HG03135 (cell line): ENCODE measurements around the gene ARHGAP30.
"Not testable (repeated sequence)": the region's sequence is repeated elsewhere in the genome, so short reads cannot be mapped to it uniquely, and the experiment has no call there.

ENCODE experiments used
- ATAC-seq: cut with Tn5 transposase; IDR thresholded peaks from one replicate; pipeline ENCODE4 v1.9.1; 2021; ENCODE audit warnings: mild to moderate bottlenecking, moderate library complexity; ENCODE audit not compliant: unreplicated experiment

Gene ARHGAP30

DNA sequence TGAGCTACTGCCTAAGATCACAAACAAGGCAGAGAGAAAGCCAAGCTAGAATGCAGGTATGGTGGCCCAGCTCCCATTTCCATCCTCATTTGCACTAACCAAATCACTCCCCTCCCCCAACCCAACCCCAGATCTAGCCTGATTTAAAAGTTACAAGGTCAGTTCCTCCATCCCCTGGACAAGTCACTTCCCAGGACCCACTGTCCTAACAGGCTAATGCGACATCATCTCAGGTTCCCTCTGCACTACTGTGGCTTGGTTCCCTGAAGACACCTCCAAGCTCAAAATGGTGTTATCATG lies 51.1 kb downstream of the ARHGAP30 start:
- ATAC-seq = no peak

DNA sequence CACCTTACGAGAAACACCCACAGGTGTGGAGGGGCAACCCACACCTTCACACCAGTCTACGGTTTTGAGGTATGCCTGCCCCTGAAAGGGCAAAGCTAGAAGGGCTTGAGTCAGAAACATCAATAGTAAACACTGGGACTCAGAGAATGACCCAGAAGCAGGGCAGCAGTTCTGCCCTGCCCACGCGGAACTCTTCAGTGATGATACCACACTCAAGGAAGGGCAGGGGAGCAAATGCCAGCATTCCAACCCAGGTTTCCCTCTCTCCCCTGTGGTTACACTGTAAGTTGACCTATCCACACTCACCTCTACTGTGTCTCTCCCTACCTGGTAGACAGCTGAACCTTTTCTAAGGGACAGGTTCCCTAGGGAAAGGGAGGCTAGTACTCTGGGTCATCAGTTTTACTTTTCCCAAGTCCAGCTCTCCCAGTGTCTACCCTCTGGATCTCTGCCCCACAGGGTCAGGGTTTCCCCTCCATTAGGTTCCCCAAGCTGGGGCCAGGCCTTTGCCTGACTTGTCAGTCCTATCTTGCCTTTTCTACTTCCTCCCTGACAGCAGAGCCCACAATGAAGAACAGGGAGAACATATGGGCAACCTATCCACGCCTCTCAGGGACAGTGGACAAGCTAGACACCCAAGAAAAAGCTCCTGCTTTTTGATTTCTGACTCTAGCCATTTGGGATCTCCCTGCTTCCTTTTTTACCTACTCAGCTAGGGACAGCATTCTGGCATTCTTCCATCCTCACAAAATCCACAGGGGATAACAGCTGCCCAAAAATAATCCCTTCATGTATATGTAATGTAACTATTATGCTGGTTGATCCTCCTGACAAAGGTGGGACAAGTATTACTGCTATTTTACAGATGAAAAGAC lies 51.7 kb downstream of the ARHGAP30 start:
- no peak for ATAC-seq

DNA sequence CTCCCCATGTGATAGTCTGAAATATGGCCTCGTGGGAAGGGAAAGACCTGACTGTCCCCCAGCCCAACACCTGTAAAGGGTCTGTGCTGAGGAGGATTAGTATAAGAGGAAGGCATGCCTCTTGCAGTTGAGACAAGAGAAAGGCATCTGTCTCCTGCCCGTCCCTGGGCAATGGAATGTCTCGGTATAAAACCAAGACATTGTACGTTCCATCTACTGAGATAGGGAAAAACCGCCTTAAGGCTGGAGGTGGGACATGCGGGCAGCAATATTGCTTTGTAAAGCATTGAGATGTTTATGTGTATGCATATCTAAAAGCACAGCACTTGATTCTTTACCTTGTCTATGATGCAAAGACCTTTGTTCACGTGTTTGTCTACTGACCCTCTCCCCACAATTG lies 52.5 kb downstream of the ARHGAP30 start:
- ATAC-seq = not testable (repeated sequence)

DNA sequence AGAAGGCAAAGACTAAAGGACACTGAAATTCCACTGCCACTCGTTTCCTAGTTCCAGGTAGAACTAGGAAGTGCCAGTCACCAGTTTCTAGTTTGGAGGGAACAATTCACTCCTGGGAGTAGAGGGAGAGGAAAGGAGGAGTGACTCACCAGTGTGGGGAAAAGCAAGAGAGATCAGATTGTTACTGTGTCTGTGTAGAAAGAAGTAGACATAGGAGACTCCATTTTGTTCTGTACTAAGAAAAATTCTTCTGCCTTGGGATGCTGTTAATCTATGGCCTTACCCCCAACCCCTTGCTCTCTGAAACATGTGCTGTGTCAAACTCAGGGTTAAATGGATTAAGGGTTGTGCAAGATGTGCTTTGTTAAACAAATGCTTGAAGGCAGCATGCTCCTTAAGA lies 53.0 kb downstream of the ARHGAP30 start:
- not testable (repeated sequence) for ATAC-seq

DNA sequence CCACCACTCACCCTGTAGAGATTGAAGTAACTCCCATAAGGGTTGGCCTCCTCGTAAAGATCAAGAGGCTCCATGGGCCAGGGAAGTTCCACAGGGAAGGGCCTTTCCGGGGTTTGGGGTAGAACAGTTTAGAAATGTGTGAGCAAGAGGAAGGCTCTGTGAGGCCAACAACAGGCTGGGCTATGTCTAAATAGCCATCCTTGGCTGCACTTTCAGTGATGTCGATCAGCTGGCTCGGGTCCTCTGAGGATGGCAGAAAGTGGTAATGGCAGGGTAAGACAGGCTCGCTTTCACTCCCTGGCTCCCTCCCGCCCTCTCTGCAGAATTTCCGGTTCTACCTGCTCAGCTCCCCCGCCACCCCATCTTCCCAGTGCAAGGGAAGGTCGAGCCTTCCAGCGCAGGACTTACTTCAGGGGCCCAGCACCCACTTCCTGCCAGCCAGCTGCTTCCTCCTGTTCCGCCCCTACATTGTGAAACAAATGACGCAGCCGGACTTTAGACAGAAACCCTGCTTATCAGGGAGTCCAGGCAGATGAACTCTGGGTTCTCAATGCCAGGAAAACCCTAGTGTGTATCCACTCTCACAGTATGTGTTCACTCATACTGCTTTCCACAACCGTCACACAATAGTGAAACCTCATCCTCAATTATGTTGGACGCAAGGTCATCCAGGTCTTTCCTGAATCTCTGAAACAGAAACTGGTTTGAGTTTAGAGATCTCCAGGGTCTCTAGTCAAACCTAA lies 56.0 kb downstream of the ARHGAP30 start:
- ATAC-seq = peak; percentile 81

DNA sequence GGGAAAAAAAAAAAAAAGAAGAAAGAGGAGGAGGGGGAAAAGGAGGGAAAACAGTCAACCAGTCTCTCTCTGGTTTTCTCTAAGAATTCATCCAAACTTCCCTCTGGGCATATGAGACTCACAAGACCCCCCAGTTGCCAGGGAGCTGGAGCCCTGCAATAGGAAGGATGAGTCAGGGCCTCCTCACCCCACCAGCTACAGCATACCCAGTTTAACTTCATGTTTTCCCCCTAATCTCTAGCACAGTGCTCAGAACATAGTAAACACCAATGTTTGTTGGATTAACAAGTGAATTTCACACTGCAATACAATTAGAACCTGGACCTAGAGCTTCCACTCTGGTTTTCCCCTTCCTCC lies 56.6 kb downstream of the ARHGAP30 start:
- no peak for ATAC-seq

DNA sequence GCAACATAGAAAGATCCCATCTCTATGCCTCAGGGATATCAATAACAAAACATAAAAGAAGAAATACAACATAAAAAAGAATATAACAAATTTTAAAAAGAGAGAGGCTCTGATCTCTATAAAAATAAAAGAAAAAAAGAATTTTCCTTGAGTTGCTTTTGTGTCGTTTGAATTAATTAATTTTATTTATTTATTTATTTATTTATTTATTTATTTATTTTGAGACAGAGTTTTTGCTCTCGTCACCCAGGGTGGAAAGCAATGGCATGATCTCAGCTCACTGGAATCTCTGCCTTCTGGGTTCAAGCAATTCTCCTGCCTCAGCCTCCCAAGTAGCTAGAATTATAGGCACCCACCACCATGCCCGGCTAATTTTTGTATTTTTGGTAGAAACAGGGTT lies 57.3 kb downstream of the ARHGAP30 start:
- no peak for ATAC-seq

DNA sequence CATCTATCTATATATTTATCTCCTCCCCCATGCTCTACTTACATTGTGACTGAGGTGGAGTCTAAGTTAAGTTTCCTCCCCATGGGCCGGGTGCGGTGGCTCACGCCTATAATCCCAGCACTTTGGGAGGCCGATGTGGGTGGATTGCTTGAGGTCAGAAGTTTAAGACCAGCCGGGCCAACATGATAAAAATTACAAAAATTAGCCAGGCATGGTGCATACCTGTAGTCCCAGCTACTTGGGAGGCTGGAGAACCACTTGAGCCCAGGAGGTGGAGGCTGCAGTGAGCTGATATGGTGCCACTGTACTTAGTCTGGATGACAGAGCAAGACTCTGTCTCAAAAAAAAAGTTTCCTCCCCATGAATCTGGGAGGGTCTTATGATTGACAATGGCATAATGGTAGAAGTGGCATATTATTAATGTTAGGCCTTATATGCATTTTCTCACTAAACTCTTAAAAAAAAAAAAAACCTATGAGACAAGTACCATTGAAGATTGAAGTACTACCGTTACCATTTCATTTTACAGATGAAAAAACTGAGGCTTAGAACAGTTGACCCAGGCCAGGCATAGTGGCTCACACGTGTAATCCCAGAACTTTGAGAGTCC lies 60.0 kb downstream of the ARHGAP30 start:
- ATAC-seq = no peak

DNA sequence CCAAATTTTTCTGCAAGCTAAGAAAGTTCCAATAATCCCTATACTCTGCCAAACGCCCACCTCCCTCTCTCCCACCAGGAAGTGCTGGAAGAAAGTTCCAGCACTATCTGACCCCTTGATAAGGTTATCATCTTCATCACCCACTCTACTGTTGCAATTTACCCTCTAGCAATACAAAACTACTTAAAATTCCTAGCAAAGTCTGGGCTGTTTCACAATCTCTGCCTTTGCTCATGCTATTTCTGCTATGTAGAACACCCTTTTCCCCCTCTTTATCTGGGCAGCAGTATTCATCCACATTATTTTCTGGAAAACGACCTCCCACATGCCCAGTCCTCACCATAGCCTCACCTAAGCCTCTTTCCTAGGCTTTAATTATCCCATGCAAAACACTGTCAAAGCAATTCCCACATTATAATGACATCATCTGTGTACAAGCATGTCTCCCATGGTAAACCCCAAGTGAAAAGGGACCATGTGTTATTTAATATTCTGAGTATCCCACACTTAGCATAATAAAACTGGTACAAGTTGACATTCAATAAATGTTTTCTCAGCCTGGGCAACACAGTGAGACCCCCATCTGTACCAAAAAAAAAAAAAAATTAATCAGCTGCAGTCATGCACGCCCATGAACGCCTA lies 60.7 kb downstream of the ARHGAP30 start:
- ATAC-seq = no peak

DNA sequence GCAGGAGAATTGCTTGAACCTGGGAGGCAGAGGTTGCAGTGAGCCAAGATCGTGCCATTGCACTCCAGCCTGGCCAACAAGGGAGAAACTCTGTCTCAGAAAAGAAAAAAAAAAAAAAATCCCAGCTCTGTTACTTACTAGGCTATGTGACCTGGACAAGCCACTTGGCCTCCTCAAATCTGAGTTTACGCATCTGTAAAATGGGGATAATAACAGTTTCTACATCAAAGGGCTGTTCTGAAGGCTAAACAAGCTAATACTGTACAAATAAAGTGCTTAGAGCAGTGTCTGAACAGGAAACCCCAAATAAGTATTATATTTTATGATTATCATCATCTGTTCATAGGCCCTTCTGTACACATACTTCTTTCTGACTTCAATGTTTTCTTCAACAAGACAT lies 62.3 kb downstream of the ARHGAP30 start:
- ATAC-seq = no peak

DNA sequence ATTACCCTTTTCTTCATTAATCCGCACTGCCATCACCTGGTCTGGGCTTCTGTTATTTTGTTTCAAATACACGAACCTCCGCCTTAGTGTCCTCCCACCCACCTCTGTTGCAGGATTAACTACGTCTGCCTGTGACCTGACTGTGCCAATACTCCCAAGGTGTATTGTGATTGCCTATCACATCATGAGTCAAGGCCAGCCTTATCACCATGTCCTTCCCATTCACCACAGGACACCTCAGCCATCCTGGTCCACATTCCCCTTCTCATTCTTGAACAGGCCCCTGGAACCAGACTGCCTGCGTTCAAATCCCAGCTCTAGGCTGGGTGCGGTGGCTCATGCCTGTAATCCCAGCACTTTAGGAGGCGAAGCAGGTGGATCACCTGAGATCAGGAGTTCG lies 63.1 kb downstream of the ARHGAP30 start:
- no peak for ATAC-seq

DNA sequence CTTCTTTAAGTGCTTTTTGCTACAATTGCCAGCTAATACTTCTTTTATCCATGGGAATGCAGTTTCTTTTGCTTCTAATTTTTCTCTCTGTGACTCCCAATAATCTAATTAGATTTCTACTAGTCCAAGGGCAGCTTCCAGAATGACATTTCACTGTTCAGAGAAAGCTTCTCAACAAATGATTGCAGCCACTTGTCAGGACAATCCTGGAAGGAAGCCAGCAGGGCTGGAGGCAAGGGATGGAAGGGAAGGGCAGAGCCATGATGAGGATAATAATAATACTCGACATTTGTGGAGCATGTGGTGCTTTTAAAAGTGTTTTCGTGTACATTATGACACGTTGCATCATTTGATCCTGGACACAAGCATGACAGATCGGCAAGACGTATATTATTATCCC lies 68.2 kb downstream of the ARHGAP30 start:
- ATAC-seq = no peak

DNA sequence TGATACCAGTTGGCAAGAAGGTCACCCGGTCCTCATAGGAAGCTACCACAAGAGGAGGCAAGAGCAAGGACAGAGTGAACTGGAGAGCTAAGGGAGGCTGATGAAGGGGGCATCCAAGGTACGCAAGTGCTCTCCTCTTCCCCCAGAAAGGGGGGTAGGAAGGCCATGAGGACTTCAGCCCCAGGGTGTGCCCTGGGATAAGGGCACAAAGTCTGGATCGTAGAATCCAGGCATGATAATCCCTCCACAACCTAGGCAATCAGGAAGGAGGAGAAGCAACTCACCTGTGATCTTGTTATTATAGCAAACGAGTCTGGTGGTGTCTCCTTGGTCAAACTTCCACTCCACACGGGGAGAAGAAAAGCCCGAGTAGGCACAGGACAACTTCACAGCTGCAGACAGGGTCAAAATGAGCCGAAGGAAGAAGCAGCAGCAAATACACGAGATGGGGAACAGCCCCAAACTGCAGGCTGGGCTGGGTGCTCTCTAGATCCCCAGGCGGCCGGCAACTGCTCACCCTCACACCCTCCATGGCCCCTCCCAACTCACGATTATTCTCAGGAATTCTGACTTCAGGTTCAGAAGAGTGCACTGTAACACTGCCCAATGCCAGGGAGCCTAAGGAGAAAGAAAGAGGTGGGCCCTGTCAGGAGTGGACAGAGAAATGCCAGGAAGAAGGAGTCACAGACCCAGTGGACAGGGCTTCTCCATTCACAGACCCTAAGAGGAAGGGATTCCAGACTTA lies 68.8 kb downstream of the ARHGAP30 start:
- no peak for ATAC-seq

DNA sequence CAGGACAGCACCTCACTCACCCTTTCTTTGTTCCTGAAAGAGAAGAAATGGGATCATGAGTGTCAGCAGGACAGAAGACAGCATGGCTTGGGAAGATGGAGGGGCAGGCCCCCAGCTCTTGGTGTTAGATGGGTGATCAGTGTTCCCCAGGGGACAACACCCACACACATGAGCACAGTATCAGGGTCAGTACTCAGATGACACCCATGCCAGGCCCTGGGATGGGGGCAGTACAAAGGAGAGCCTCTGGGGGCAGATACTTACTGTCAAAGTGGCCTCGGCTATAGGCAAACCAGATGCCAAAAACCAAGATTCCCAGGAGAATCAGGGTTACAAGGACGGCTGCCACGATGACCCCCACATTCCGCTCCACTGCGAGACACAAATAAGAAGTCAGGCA lies 70.3 kb downstream of the ARHGAP30 start:
- no peak for ATAC-seq

DNA sequence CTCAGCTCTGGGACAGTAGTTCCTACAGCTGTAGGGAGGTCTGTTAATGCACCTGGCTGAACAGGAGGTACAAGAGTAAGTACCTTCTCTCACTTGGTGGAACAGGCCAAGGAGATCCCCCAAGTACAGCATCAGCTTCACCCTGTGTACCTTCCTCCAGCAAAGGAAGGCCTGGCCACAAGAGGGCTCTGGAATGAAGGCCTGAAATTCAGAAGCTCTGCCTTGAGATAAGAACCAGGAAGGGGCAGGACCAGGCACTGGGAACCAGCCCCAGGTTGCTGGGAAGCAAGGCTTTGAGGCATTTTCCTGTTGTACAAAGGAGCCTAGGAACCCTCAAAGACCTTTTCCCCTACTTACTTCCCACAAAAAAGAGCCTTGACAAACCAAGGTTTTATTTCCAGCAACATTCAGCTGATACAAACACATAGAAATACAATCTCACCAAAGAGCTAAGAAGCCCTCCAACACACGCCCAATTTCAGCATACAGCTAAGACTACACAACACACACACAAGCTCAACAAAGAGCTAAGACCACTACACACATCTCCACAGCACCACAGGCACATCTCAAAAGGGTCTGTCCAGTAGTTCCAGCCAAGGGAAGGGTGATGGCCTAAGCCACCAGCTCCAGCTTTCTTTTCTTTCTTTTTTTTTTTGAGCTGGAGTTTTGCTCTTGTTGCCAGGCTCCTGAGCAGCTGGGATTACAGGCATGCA lies 72.2 kb downstream of the ARHGAP30 start:
- no peak for ATAC-seq
